ENCODE measurements around the gene BDKRB1. TPM values are rescaled to one million over a fixed set of nuclear protein-coding genes. Genes with fewer than 3 reads are reported as not detected.

Gene BDKRB1
- total RNA-seq, 1 donor from 2014 or later: not detected

- Mint-ChIP-seq H3K27ac (no peak overlapping the region), H3K9me3 (peaks cover 15% of the 10 kb centered on the region), H3K36me3 (no peaks in the 10 kb centered on the region), H3K27me3 (ENCODE audit: insufficient read depth, low read depth) (peaks cover 6% of the 10 kb centered on the region), H3K4me1 (peaks cover 1% of the 10 kb centered on the region), H3K4me3 (no peak overlapping the region)
- Histone ChIP-seq H3F3A (ENCODE audit: low read depth) (peaks cover 6% of the 10 kb centered on the region), H3K27me3 (no peaks in the 10 kb centered on the region), H3K79me2 (ENCODE audit: low read depth) (no peaks in the 10 kb centered on the region), H3K9ac (no peak overlapping the region), H3K36me3 (no peaks in the 10 kb centered on the region), H3K4me3 (no peak overlapping the region), H2AFZ (replicated peaks) (no peak overlapping the region), H4K20me1 (ENCODE audit: low read depth) (no peaks in the 10 kb centered on the region), H3K4me1 (no peaks in the 10 kb centered on the region), H3K27ac (no peak overlapping the region), H3K4me2 (no peak overlapping the region), H3K9me3 (ENCODE audit: low read depth) (no peaks in the 10 kb centered on the region)
- DNase-seq (ENCODE audit: low spot score): no peak
- no peak for TF ChIP-seq EZH2 (IDR thresholded peaks at IDR 0.05)
- no peak for TF ChIP-seq EZH2phosphoT487 (IDR thresholded peaks at IDR 0.05)
- TF ChIP-seq CTCF (IDR thresholded peaks at IDR 0.05): no peak
Observed at GRCh38 chr14:96245710-96246538, 10.1 kb upstream of the BDKRB1 start.

GRCh38 chr14:96246539-96246847, 9.5 kb upstream of the BDKRB1 start:
- Mint-ChIP-seq H3K4me3 (no peak overlapping the region), H3K4me1 (peaks cover 2% of the 10 kb centered on the region), H3K36me3 (no peaks in the 10 kb centered on the region), H3K9me3 (peaks cover 15% of the 10 kb centered on the region), H3K27me3 (ENCODE audit: insufficient read depth, low read depth) (peaks cover 6% of the 10 kb centered on the region), H3K27ac (no peak overlapping the region)
- DNase-seq (ENCODE audit: low spot score): no peak
- Histone ChIP-seq H3K4me3 (no peak overlapping the region), H3K9ac (no peak overlapping the region), H3K27me3 (no peaks in the 10 kb centered on the region), H3F3A (ENCODE audit: low read depth) (peaks cover 6% of the 10 kb centered on the region), H3K79me2 (ENCODE audit: low read depth) (no peaks in the 10 kb centered on the region), H4K20me1 (ENCODE audit: low read depth) (no peaks in the 10 kb centered on the region), H2AFZ (replicated peaks) (no peak overlapping the region), H3K36me3 (no peaks in the 10 kb centered on the region), H3K9me3 (ENCODE audit: low read depth) (no peaks in the 10 kb centered on the region), H3K4me1 (no peaks in the 10 kb centered on the region), H3K27ac (no peak overlapping the region), H3K4me2 (no peak overlapping the region)
- TF ChIP-seq EZH2 (IDR thresholded peaks at IDR 0.05) (no peak), EZH2phosphoT487 (IDR thresholded peaks at IDR 0.05) (no peak), CTCF (IDR thresholded peaks at IDR 0.05) (no peak)

GRCh38 chr14:96247031-96247430, 9.0 kb upstream of the BDKRB1 start:
- Mint-ChIP-seq H3K36me3 (no peaks in the 10 kb centered on the region), H3K9me3 (peaks cover 13% of the 10 kb centered on the region), H3K4me3 (no peak overlapping the region), H3K4me1 (peaks cover 4% of the 10 kb centered on the region), H3K27me3 (ENCODE audit: insufficient read depth, low read depth) (peaks cover 2% of the 10 kb centered on the region), H3K27ac (no peak overlapping the region)
- Histone ChIP-seq H3K27me3 (no peaks in the 10 kb centered on the region), H3K4me1 (no peaks in the 10 kb centered on the region), H3K36me3 (no peaks in the 10 kb centered on the region), H3K27ac (no peak overlapping the region), H3F3A (ENCODE audit: low read depth) (peaks cover 6% of the 10 kb centered on the region), H3K79me2 (ENCODE audit: low read depth) (no peaks in the 10 kb centered on the region), H3K4me2 (no peak overlapping the region), H4K20me1 (ENCODE audit: low read depth) (no peaks in the 10 kb centered on the region), H3K9me3 (ENCODE audit: low read depth) (no peaks in the 10 kb centered on the region), H2AFZ (replicated peaks) (no peak overlapping the region), H3K4me3 (no peak overlapping the region), H3K9ac (no peak overlapping the region)
- TF ChIP-seq EZH2 (IDR thresholded peaks at IDR 0.05) (no peak), EZH2phosphoT487 (IDR thresholded peaks at IDR 0.05) (no peak), CTCF (IDR thresholded peaks at IDR 0.05) (no peak)
- DNase-seq (ENCODE audit: low spot score): no peak
